ENCODE results near the gene KCNK5. TPM values are rescaled to one million over a fixed set of nuclear protein-coding genes. Genes with fewer than 3 reads are reported as not detected.

Gene KCNK5
- total RNA-seq, 2 experiments from 2014 or later = 0.30 to 0.47 TPM

DNA sequence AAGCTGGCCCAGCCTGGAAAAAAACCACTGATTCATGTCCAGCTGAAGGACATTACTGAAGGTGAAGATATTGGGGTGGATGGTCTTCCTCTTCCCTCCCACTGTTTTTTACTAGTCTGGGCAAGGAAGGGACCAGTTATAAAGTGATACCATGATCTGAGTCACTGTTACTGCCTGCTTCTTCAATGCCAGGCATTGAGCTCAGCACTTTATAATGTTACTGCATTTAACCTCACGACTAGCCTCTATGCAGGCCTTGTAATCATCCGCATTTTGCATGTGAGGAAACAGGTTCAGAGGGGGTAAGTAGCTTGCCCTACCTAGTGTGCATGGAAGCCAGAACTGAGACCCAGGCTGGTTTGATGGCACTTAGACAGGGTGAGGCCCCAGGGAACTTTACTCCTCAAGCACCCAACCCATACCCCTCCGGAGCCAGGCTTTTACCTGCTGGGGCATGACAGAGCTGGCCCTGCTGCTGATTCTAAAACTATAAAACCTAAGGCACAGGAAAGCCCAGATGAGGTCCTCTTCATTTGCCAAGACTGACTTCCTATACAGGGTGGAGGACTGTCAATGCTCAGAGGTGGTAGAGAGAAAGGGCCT, 11.0 kb upstream of the KCNK5 start:
- Mint-ChIP-seq H3K27ac (no peak overlapping the region), H3K27me3 (no peaks in the 10 kb centered on the region), H3K4me1 (ENCODE audit: low read depth) (no peaks in the 10 kb centered on the region), H3K9me3 (no peaks in the 10 kb centered on the region), H3K4me3 (no peak overlapping the region), H3K36me3 (ENCODE audit: low read depth) (no peaks in the 10 kb centered on the region)
- H3K9me3 ChIP-seq (ENCODE audit: control insufficient read depth in 1 of 2, insufficient read depth in 1 of 2, low read length in 2 of 2) = no peaks in the 10 kb centered on the region
- ATAC-seq (ENCODE audit: poor library complexity) (no peak), DNase-seq (no peak)
- no peak overlapping the region for H3K27ac ChIP-seq (ENCODE audit: low read depth in 1 of 2, low read length in 2 of 2)
- ChIA-PET CTCF (no interaction called here), POLR2A (no interaction called here)
- TF ChIP-seq, protein P1, sequence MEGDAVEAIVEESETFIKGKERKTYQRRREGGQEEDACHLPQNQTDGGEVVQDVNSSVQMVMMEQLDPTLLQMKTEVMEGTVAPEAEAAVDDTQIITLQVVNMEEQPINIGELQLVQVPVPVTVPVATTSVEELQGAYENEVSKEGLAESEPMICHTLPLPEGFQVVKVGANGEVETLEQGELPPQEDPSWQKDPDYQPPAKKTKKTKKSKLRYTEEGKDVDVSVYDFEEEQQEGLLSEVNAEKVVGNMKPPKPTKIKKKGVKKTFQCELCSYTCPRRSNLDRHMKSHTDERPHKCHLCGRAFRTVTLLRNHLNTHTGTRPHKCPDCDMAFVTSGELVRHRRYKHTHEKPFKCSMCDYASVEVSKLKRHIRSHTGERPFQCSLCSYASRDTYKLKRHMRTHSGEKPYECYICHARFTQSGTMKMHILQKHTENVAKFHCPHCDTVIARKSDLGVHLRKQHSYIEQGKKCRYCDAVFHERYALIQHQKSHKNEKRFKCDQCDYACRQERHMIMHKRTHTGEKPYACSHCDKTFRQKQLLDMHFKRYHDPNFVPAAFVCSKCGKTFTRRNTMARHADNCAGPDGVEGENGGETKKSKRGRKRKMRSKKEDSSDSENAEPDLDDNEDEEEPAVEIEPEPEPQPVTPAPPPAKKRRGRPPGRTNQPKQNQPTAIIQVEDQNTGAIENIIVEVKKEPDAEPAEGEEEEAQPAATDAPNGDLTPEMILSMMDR (IDR thresholded peaks at IDR 0.05) = no peak
- H3K36me3 ChIP-seq (ENCODE audit: insufficient read depth, low read length) = no peaks in the 10 kb centered on the region
- H3K27me3 ChIP-seq (ENCODE audit: control insufficient read depth in 1 of 2, insufficient read depth in 2 of 2, low read length in 2 of 2) = no peaks in the 10 kb centered on the region
- H3K4me1 ChIP-seq (ENCODE audit: insufficient read depth, low read length) = no peaks in the 10 kb centered on the region
- H3K4me3 ChIP-seq (ENCODE audit: low read length) = no peak overlapping the region
- intact Hi-C loops (cut with DNase I, micrococcal nuclease) = no loop called here

DNA sequence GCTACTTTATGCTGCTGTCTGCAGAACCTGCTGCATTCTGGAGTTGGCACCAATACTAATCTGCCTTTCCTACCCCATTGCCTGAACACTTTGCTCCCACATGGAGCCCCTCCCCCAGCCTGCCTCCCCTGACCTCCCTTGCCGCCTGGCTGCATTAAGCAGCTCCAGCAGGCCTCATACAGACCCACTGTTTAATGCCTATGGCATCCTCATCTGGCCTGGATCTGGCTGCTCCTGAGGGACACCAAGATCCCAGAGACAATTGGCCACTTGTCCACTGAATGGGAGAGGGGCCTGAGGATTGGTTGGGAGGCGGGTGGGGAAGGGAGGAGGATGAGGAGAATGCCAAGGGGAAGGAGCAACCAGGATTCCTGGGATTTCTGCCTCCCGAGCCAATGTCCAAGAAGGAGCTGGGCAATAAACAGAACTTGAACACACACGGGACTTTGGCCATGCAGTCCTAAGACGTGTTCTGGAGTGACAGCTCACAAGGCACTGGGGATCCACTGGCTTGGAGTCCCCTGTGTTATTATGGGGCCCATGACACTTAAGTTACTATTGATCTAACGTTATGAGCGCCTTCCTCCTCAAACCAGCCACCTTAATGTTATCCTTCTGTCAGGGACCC, 10.4 kb upstream of the KCNK5 start:
- H3K4me1 Mint-ChIP-seq (ENCODE audit: low read depth) = no peaks in the 10 kb centered on the region
- no peaks in the 10 kb centered on the region for H3K36me3 Mint-ChIP-seq (ENCODE audit: low read depth)
- no peak overlapping the region for H3K4me3 ChIP-seq (ENCODE audit: low read length)
- H3K9me3 Mint-ChIP-seq = no peaks in the 10 kb centered on the region
- DNase-seq (no peak), ATAC-seq (ENCODE audit: poor library complexity) (no peak)
- H3K4me3 Mint-ChIP-seq = no peak overlapping the region
- no peak overlapping the region for H3K27ac ChIP-seq (ENCODE audit: low read depth in 1 of 2, low read length in 2 of 2)
- intact Hi-C loops (cut with DNase I, micrococcal nuclease) = no loop called here
- no peaks in the 10 kb centered on the region for H3K27me3 Mint-ChIP-seq
- no peaks in the 10 kb centered on the region for H3K27me3 ChIP-seq (ENCODE audit: control insufficient read depth in 1 of 2, insufficient read depth in 2 of 2, low read length in 2 of 2)
- TF ChIP-seq, protein P1 (IDR thresholded peaks at IDR 0.05) = no peak
- CTCF ChIA-PET = no interaction called here
- POLR2A ChIA-PET = no interaction called here
- H3K27ac Mint-ChIP-seq = no peak overlapping the region
- no peaks in the 10 kb centered on the region for H3K9me3 ChIP-seq (ENCODE audit: control insufficient read depth in 1 of 2, insufficient read depth in 1 of 2, low read length in 2 of 2)
- H3K36me3 ChIP-seq (ENCODE audit: insufficient read depth, low read length) = no peaks in the 10 kb centered on the region
- H3K4me1 ChIP-seq (ENCODE audit: insufficient read depth, low read length) = no peaks in the 10 kb centered on the region

DNA sequence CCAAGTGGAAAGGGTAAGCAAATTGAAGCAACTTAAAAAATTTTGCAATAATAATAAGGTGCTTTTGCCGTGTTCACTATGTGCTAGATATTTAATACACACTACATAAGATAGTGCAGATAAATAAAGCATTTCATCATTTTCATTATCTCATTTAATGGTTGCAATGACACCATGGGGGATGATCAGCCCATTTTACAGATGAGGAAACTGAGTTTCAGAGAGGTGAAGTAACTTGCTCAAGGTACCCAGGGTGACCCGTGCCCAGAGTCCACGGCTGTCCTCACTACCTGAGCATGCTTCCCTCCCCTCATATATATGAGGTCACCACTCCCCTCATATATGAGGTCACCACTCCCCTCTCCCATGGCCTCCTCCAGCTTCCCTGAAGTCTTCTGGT, 7.5 kb upstream of the KCNK5 start:
- POLR2A ChIA-PET = no interaction called here
- no peak overlapping the region for H3K4me3 ChIP-seq (ENCODE audit: low read length)
- no peak overlapping the region for H3K27ac Mint-ChIP-seq
- no peaks in the 10 kb centered on the region for H3K9me3 Mint-ChIP-seq
- CTCF ChIA-PET = no interaction called here
- H3K36me3 ChIP-seq (ENCODE audit: insufficient read depth, low read length) = no peaks in the 10 kb centered on the region
- TF ChIP-seq, protein P1 (IDR thresholded peaks at IDR 0.05) = no peak
- no peaks in the 10 kb centered on the region for H3K36me3 Mint-ChIP-seq (ENCODE audit: low read depth)
- DNase-seq (no peak), ATAC-seq (ENCODE audit: poor library complexity) (no peak)
- intact Hi-C loops (cut with DNase I, micrococcal nuclease) = no loop called here
- H3K27ac ChIP-seq (ENCODE audit: low read depth in 1 of 2, low read length in 2 of 2) = no peak overlapping the region
- H3K4me1 Mint-ChIP-seq (ENCODE audit: low read depth) = no peaks in the 10 kb centered on the region
- no peaks in the 10 kb centered on the region for H3K4me1 ChIP-seq (ENCODE audit: insufficient read depth, low read length)
- H3K27me3 ChIP-seq (ENCODE audit: control insufficient read depth in 1 of 2, insufficient read depth in 2 of 2, low read length in 2 of 2) = no peaks in the 10 kb centered on the region
- H3K9me3 ChIP-seq (ENCODE audit: control insufficient read depth in 1 of 2, insufficient read depth in 1 of 2, low read length in 2 of 2) = no peaks in the 10 kb centered on the region
- no peaks in the 10 kb centered on the region for H3K27me3 Mint-ChIP-seq
- H3K4me3 Mint-ChIP-seq = no peak overlapping the region

Data from CD4-positive, alpha-beta T cell (primary cell).